ENCODE data around the gene POTEF.
"Not testable (repeated sequence)": the region's sequence is repeated elsewhere in the genome, so short reads cannot be mapped to it uniquely, and the experiment has no call there.

Gene POTEF

GRCh38 chr2:130127726-130128125 lies 1.3 kb downstream of the POTEF start:
- DNase-seq (ENCODE audit: low read depth), result not testable (repeated sequence)

GRCh38 chr2:130120924-130121323 lies 8.1 kb downstream of the POTEF start:
- not testable (repeated sequence) for DNase-seq (ENCODE audit: low read depth)

GRCh38 chr2:130102597-130103363 lies 26.2 kb downstream of the POTEF start:
- DNase-seq (ENCODE audit: low read depth), result not testable (repeated sequence)

GRCh38 chr2:130062645-130063044 lies 66.4 kb downstream of the POTEF start:
- DNase-seq (ENCODE audit: low read depth), result not testable (repeated sequence)

GRCh38 chr2:130059982-130060381 lies 69.0 kb downstream of the POTEF start:
- not testable (repeated sequence) for DNase-seq (ENCODE audit: low read depth)

GRCh38 chr2:130056336-130056735 lies 72.7 kb downstream of the POTEF start:
- not testable (repeated sequence) for DNase-seq (ENCODE audit: low read depth)

GRCh38 chr2:130053217-130053911 lies 75.7 kb downstream of the POTEF start:
- DNase-seq (ENCODE audit: low read depth), result not testable (repeated sequence)

GRCh38 chr2:130052376-130052775 lies 76.6 kb downstream of the POTEF start:
- not testable (repeated sequence) for DNase-seq (ENCODE audit: low read depth)

- not testable (repeated sequence) for DNase-seq (ENCODE audit: low read depth)
Measured at GRCh38 chr2:130048422-130048821, 80.6 kb downstream of the POTEF start.

GRCh38 chr2:130038265-130038603 lies 90.8 kb downstream of the POTEF start:
- DNase-seq (ENCODE audit: low read depth), result not testable (repeated sequence)

GRCh38 chr2:130025931-130026330 lies 103.1 kb downstream of the POTEF start:
- not testable (repeated sequence) for DNase-seq (ENCODE audit: low read depth)

Data from activated gamma-delta T cell treated with anti-CD3 and anti-CD28 coated beads, Interleukin-2, amount 50 U/mL, for 16 hours (primary cell).